IPS-15b (cell line): ENCODE measurements around the gene LGALS4.
"Not testable (repeated sequence)": the region's sequence is repeated elsewhere in the genome, so short reads cannot be mapped to it uniquely, and the experiment has no call there.

Source experiments
- H3K27me3 ChIP-seq: one replicate; pipeline ENCODE4 v1.6.1; 2013; ENCODE audit warnings: low read length; ENCODE audit not compliant: control insufficient read depth, insufficient read depth
- H3K36me3 ChIP-seq: one replicate; pipeline ENCODE4 v1.6.1; 2013; ENCODE audit warnings: low read length; ENCODE audit not compliant: control insufficient read depth, insufficient read depth
- H3K4me1 ChIP-seq: one replicate; pipeline ENCODE4 v1.6.1; 2013; ENCODE audit warnings: mild to moderate bottlenecking, low read length; ENCODE audit not compliant: control insufficient read depth, insufficient read depth
- H3K4me3 ChIP-seq: one replicate; pipeline ENCODE4 v1.5.1; 2013; ENCODE audit warnings: low read depth, low read length
- H3K9ac ChIP-seq: one replicate; pipeline ENCODE4 v1.6.1; 2013; ENCODE audit warnings: low read depth, mild to moderate bottlenecking, low read length
- H3K9me3 ChIP-seq: one replicate; pipeline ENCODE4 v1.6.1; 2013; ENCODE audit warnings: mild to moderate bottlenecking, low read length; ENCODE audit not compliant: control insufficient read depth, insufficient read depth

LGALS4 gene

GRCh38 chr19:38796154-38796553 is 16.6 kb downstream of the LGALS4 start:
- H3K27me3 ChIP-seq = peaks cover 2% of the 10 kb centered on the region
- H3K4me1 ChIP-seq = peaks cover 3% of the 10 kb centered on the region
- H3K9ac ChIP-seq = no peak overlapping the region
- H3K9me3 ChIP-seq = peaks cover 4% of the 10 kb centered on the region
- H3K4me3 ChIP-seq = no peak overlapping the region
- H3K36me3 ChIP-seq = no peaks in the 10 kb centered on the region

GRCh38 chr19:38795549-38795948 is 17.2 kb downstream of the LGALS4 start:
- Histone ChIP-seq H3K9me3 (peaks cover under 1% of the 10 kb centered on the region), H3K4me3 (no peak overlapping the region), H3K9ac (no peak overlapping the region), H3K36me3 (no peaks in the 10 kb centered on the region), H3K4me1 (peaks cover 3% of the 10 kb centered on the region), H3K27me3 (no peaks in the 10 kb centered on the region)

GRCh38 chr19:38793671-38794070 is 19.1 kb downstream of the LGALS4 start:
- Histone ChIP-seq H3K36me3 (no peaks in the 10 kb centered on the region), H3K9ac (no peak overlapping the region), H3K4me1 (peaks cover 3% of the 10 kb centered on the region), H3K27me3 (no peaks in the 10 kb centered on the region), H3K9me3 (no peaks in the 10 kb centered on the region), H3K4me3 (no peak overlapping the region)

- no peaks in the 10 kb centered on the region for H3K9me3 ChIP-seq
- no peak overlapping the region for H3K9ac ChIP-seq
- H3K4me3 ChIP-seq = peak overlapping the region; percentile 53
- no peaks in the 10 kb centered on the region for H3K36me3 ChIP-seq
- H3K27me3 ChIP-seq = no peaks in the 10 kb centered on the region
- H3K4me1 ChIP-seq = peaks cover 3% of the 10 kb centered on the region
These were observed 19.6 kb downstream of the LGALS4 start for GRCh38 chr19:38793177-38793576.

- peak overlapping the region; percentile 53 for H3K4me3 ChIP-seq
- H3K4me1 ChIP-seq = peaks cover 3% of the 10 kb centered on the region
- H3K9ac ChIP-seq = no peak overlapping the region
- H3K36me3 ChIP-seq = no peaks in the 10 kb centered on the region
- H3K27me3 ChIP-seq = no peaks in the 10 kb centered on the region
- H3K9me3 ChIP-seq = no peaks in the 10 kb centered on the region
These were observed 20.3 kb downstream of the LGALS4 start for GRCh38 chr19:38792250-38793111.

GRCh38 chr19:38791451-38792064 is 21.2 kb downstream of the LGALS4 start:
- H3K9me3 ChIP-seq, H3K36me3 ChIP-seq, H3K9ac ChIP-seq, H3K27me3 ChIP-seq, H3K4me3 ChIP-seq, H3K4me1 ChIP-seq: not testable (repeated sequence)

- H3K4me3 ChIP-seq, H3K9ac ChIP-seq, H3K27me3 ChIP-seq, H3K4me1 ChIP-seq, H3K36me3 ChIP-seq, H3K9me3 ChIP-seq: not testable (repeated sequence)
These were observed 22.0 kb downstream of the LGALS4 start for GRCh38 chr19:38790507-38791403.

GRCh38 chr19:38788478-38789243 is 24.1 kb downstream of the LGALS4 start, which contains the start of gene LGALS7B:
LGALS7B (plus strand) TSS chr19:38789200; CDS start chr19:38789227, 27 bp downstream.
- peaks cover 3% of the 10 kb centered on the region for H3K4me1 ChIP-seq
- no peaks in the 10 kb centered on the region for H3K9me3 ChIP-seq
- no peaks in the 10 kb centered on the region for H3K27me3 ChIP-seq
- no peaks in the 10 kb centered on the region for H3K36me3 ChIP-seq
- no peak within 1 kb of the TSS for H3K9ac ChIP-seq
- H3K4me3 ChIP-seq = no peak within 1 kb of the TSS

- no peaks in the 10 kb centered on the region for H3K27me3 ChIP-seq
- no peak overlapping the region for H3K9ac ChIP-seq
- no peaks in the 10 kb centered on the region for H3K4me1 ChIP-seq
- H3K36me3 ChIP-seq = no peaks in the 10 kb centered on the region
- no peak overlapping the region for H3K4me3 ChIP-seq
- H3K9me3 ChIP-seq = no peaks in the 10 kb centered on the region
These were observed 26.0 kb downstream of the LGALS4 start for GRCh38 chr19:38786572-38787265.

- H3K4me3 ChIP-seq, H3K27me3 ChIP-seq, H3K36me3 ChIP-seq, H3K9me3 ChIP-seq, H3K9ac ChIP-seq, H3K4me1 ChIP-seq: not testable (repeated sequence)
These were observed 26.7 kb downstream of the LGALS4 start for GRCh38 chr19:38786061-38786460.
